Subcutaneous adipose tissue (tissue), 4 donors: Measurements from ENCODE around the gene FAM110D. TPM values are rescaled to one million over a fixed set of nuclear protein-coding genes. Genes with fewer than 3 reads are reported as not detected.

Experiments
- total RNA-seq, 4 donors: library from RNA; depleted of rRNA; stranded (reverse); fragments of >200 nt; gene quantifications; one replicate each; pipeline ENCODE4 v1.1.0, GENCODE V29; 2016
- TF ChIP-seq, protein P1 (sequence below): fragments of 450-650 bp; IDR thresholded peaks from one replicate; pipeline ENCODE4 v1.5.1; 2016; ENCODE audit warnings: low read depth, mild to moderate bottlenecking, control low read depth, antibody characterized with exemption, moderate library complexity

FAM110D gene
- total RNA-seq, 4 donors from 2014 or later, result 0.98 to 11.0 (median 5.5) TPM

DNA sequence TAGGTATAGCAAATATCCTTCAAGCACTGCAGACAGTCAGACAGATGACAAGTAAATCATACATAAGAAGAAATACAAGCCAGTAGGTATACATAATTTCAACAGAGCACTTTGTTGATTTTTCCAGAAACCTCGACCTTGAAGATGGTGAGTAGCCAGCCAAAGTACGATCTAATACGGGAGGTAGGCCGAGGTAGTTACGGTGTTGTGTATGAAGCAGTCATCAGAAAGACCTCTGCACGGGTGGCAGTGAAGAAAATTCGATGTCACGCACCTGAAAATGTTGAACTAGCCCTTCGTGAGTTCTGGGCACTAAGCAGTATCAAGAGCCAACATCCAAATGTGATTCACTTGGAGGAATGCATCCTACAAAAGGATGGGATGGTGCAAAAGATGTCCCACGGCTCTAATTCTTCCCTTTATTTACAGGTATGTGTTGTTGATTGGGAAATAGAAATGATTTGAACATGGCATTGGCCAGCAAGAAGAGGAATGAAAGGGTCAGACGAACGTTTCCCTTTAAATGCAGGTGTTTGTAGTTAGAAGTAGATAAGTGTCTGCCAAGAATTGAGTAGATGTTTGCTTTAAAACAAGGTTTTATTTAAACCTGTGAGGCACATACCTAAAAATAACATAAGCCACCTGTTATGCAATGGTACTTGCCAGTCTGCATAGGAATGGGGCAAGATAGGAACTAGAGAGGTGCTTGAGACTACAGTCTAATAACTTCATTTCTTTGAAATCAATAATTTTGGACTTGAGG, 44.5 kb upstream of the FAM110D start:
- TF ChIP-seq, protein P1, sequence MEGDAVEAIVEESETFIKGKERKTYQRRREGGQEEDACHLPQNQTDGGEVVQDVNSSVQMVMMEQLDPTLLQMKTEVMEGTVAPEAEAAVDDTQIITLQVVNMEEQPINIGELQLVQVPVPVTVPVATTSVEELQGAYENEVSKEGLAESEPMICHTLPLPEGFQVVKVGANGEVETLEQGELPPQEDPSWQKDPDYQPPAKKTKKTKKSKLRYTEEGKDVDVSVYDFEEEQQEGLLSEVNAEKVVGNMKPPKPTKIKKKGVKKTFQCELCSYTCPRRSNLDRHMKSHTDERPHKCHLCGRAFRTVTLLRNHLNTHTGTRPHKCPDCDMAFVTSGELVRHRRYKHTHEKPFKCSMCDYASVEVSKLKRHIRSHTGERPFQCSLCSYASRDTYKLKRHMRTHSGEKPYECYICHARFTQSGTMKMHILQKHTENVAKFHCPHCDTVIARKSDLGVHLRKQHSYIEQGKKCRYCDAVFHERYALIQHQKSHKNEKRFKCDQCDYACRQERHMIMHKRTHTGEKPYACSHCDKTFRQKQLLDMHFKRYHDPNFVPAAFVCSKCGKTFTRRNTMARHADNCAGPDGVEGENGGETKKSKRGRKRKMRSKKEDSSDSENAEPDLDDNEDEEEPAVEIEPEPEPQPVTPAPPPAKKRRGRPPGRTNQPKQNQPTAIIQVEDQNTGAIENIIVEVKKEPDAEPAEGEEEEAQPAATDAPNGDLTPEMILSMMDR, result no peak

DNA sequence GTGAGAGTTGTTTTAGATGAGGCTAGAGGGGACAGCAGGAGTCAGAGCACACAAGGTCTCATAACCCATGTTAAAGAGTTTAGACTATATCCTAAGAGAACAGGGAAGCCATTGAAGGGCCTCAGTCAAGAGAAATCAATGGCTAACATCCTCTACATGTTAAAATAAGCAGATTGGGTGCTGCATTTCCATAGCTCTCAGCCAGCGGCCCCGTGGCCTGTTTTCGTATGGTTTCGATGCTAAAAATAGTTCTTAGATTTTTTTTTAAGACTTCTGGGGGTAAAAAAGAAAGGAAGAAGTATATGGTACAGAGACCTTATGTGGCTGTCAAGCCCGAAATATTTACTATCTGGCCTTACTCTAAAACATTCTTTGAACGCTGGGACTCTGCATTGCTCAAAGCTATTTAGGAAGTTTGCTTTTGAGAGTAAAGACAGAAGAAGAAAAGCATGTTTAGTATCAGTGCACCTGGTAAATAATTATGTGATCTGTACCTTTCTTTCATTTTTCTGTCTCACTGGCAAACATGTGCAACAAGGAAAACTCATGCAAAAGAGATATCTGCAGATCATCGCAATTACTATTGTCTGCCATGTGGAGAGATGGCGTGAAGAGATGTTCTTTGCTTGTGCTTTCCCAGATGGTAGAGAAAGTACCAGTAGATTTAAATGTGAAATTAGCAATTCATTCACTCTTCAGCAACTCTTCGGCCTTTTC, 38.8 kb upstream of the FAM110D start:
- TF ChIP-seq, protein P1, result no peak

DNA sequence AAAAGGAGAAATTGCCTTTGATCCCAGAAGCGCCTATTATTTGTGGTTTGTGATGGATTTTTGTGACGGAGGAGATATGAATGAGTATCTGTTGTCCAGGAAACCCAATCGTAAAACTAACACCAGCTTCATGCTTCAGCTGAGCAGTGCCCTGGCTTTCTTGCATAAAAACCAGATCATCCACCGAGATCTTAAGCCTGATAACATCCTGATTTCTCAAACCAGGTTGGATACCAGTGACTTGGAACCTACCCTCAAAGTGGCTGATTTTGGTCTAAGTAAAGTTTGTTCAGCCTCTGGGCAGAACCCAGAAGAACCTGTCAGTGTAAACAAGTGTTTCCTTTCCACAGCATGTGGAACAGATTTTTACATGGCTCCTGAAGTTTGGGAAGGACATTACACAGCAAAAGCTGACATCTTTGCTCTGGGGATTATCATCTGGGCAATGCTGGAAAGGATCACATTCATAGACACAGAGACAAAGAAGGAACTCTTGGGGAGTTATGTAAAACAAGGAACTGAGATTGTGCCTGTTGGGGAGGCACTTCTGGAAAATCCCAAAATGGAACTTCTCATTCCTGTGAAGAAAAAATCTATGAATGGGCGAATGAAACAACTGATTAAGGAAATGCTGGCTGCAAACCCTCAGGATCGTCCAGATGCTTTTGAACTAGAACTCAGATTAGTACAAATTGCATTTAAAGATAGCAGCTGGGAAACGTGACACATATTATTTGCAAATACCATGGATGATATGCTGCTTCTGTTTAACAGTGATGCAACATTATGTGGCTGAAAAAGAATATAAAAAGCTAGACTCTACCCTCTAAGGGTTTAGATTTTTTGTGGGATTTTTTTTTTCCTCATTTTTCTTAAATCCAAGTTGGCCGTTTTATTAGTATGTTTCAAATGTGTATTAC, 36.8 kb upstream of the FAM110D start:
- TF ChIP-seq, protein P1, result no peak

DNA sequence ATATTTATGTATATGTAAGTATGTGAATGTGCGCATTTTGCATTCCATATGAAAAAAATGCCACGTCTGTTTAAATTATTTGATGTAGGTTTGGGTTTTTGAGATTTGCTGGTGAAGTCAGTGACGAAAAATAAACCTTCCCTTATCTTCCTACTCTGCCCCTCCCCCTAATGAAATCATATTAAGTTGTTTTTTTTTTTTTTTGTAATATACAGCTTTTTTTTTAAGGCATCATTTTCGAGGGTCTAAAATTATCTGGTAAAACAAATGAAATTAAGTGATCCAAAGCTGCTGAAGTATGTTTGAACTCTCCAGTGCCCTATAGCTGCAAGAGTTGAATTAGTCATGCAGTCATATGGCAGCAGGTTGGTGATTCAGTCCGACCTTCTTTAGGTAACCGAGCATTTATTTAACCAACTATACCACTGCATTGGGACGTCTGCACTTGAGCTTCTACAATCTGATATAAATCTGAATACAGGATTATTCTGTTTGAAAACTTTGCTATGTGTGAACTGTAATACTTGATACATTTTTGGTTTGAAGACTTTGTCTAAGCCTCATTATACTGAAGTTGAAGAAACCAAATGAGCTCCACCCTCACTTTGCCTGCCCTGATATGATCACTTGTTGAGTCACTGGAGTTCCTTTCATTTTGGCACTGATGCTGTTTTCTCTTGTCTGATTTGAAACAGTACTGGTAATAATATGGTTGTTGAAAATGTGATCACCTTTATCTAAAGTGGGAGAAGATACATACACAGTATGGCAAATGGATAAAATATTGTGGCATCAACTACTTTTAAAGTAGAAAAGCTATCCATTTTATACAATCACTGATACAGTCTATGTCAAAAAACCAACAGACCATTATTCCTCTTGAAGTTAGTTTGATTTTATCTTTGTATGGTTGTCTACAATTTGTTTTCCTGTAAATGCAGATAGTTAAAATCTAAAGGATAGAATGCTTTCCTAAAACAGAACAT, 35.6 kb upstream of the FAM110D start:
- TF ChIP-seq, protein P1, result no peak

DNA sequence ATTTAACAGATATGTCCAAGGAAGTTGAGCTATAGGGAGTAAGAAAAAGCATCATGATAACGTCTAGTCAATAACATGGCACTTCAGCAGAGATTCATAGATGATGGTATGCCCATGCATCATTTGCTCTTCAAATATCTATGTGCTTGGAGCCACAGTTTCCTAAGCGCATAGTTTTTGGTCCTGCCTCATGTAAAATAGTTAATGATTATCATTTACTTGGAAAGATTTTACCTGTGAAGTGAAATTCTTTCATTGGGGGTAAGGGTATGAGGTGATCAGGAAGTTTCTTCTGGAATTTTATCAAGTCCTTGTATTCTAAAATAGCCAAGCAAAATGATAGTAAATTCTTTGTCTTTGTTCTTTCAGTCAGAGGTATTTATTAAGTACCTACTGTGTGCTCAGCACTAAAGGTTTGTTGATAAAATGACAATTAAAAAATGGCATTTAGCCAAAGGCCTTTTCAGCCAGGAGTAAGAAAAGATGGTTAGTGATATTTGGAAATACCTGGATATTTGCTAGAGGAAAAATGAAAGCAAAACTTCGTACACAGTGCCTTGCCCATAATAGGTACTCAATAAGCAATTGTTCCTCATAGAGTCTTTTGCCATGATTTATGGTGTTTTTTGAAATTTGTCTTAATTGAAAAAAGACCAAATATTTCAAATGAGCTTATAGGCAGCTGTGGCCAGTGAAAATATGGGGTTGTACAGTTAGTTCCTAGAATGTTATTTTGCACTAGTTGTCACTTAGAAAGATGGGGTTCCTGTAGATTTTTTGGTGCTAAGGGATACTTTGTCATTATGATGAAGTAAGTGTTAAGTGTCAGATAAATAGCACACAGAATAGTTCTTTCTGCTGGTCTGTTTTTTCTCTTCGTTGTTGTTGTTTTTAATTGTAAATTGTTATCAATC, 34.2 kb upstream of the FAM110D start:
- TF ChIP-seq, protein P1, result no peak

DNA sequence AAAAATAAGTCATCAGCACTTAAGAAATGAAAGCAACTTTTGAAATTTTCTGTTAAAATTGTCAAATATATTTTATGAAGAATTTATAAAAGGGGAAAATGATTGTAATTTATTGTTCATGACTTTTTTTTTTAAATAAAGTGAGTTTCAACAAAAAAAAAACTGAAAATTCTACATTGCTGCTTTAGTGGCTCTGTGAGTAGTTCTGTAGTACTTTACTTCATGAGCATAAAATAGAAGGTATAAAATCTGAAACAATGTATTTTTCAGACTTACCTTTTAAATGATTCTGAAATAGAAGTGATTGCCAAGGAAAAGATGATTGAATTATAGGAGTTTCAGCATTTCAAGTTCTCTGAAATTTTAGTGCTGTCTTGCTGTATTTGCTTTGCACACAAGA, 33.5 kb upstream of the FAM110D start:
- TF ChIP-seq, protein P1, result no peak
